Omental fat pad (tissue), 4 donors: ENCODE results near the gene ECE2. TPM values are rescaled to one million over a fixed set of nuclear protein-coding genes. Genes with fewer than 3 reads are reported as not detected.

ENCODE experiments used
- ATAC-seq: fragments of 150-250 bp; one replicate; pipeline ENCODE4 v1.9.1; 2016; ENCODE audit warnings: mild to moderate bottlenecking, moderate library complexity; ENCODE audit not compliant: low FRiP score
- DNase-seq: peaks from one replicate; pipeline ENCODE4 v3.0.0-alpha.2; 2019; ENCODE audit warnings: low spot score
- CTCF ChIP-seq, 3 donors: fragments of 450-650 bp; IDR thresholded peaks; one replicate each; pipeline ENCODE4 v1.5.1; 2016 to 2017; ENCODE audit warnings: antibody characterized with exemption in 3 of 3, mild to moderate bottlenecking in 3 of 3, moderate library complexity in 2 of 3
- total RNA-seq, 4 donors: library from RNA; depleted of rRNA; stranded (reverse); fragments of >200 nt; gene quantifications; one replicate each; pipeline ENCODE4 v1.1.0, GENCODE V29; 2016

ECE2 gene
- total RNA-seq, 4 donors from 2014 or later = not detected

- no peak for ATAC-seq
- no peak for TF ChIP-seq CTCF (IDR thresholded peaks at IDR 0.05)
- DNase-seq = no peak
Measured at GRCh38 chr3:184240384-184241140, 35.3 kb upstream of the ECE2 start.

GRCh38 chr3:184241141-184241446 lies 34.7 kb upstream of the ECE2 start:
- ATAC-seq (no peak), DNase-seq (no peak)
- no peak for TF ChIP-seq CTCF (IDR thresholded peaks at IDR 0.05)

- DNase-seq = no peak
- ATAC-seq = peak; percentile 58
- TF ChIP-seq CTCF (IDR thresholded peaks at IDR 0.05) = no peak
Measured at GRCh38 chr3:184241447-184242296, 34.1 kb upstream of the ECE2 start.

GRCh38 chr3:184242297-184242685 lies 33.5 kb upstream of the ECE2 start:
- no peak for TF ChIP-seq CTCF (IDR thresholded peaks at IDR 0.05)
- no peak for ATAC-seq
- no peak for DNase-seq

- no peak for TF ChIP-seq CTCF (IDR thresholded peaks at IDR 0.05)
- DNase-seq (peak; percentile 50), ATAC-seq (peak; percentile 80)
Measured at GRCh38 chr3:184248454-184249411, 27.1 kb upstream of the ECE2 start, which contains the start of gene ALG3. ALG3 (minus strand) TSS chr3:184248962; CDS start chr3:184248940, 22 bp downstream.

- DNase-seq (peak; percentile 88), ATAC-seq (peak; percentile 97)
- no peak for TF ChIP-seq CTCF (IDR thresholded peaks at IDR 0.05)
Measured at GRCh38 chr3:184249412-184250166, 26.2 kb upstream of the ECE2 start, which contains the start of gene EEF1AKMT4. EEF1AKMT4 (plus strand) TSS chr3:184249672; CDS start chr3:184249695, 23 bp downstream.
